Endothelial cell of umbilical vein (primary cell): ENCODE measurements around the gene CNTN5. TPM values are rescaled to one million over a fixed set of nuclear protein-coding genes. Genes with fewer than 3 reads are reported as not detected.

Experiments used
- BruUV-seq: library from RNA; stranded (reverse); fragments of 400-500 nt; replicated peaks from 2 replicates; lab custom pipeline; 2021; lab: Mats Ljungman, UMichigan
- CTCF ChIA-PET: fragments of 300-600, 350-600 bp; sonication (Branson Sonifier 250); formaldehyde crosslinking; loops from one replicate; lab custom pipeline; 2021; ENCODE audit warnings: antibody characterized with exemption, inconsistent platforms; lab: Charles Lee
- POLR2A ChIA-PET: fragments of 300-600, 350-600 bp; sonication (Branson Sonifier 250); formaldehyde crosslinking; loops from one replicate; lab custom pipeline; 2021; ENCODE audit warnings: antibody characterized with exemption, inconsistent platforms; lab: Charles Lee
- DNase-seq: peaks from one replicate; pipeline ENCODE4 v3.0.0-alpha.2; 2011; ENCODE audit warnings: low read depth, low spot score
- FAIRE-seq: peaks from 2 replicates; lab custom pipeline; 2011; peaks lifted over from hg19 to GRCh38; lab: Jason Lieb, UNC
- H2AFZ ChIP-seq: 2 replicates; pipeline ENCODE4 v1.6.0; 2012; ENCODE audit warnings: low read depth, low read length, control low read depth, inconsistent platforms
- H3K27ac ChIP-seq: 2 replicates; pipeline ENCODE4 v1.5.1; 2011; ENCODE audit warnings: low read depth, mild to moderate bottlenecking, control low read depth, low read length, moderate library complexity; ENCODE audit not compliant: insufficient read depth
- H3K27me3 ChIP-seq, 2 experiments: 2 replicates each; pipeline versions ENCODE4 v1.6.0 to v1.6.1; 2011; ENCODE audit warnings: low read length in 2 of 2, mixed read lengths in 1 of 2; ENCODE audit not compliant: control insufficient read depth in 2 of 2, insufficient read depth in 2 of 2
- H3K36me3 ChIP-seq, 2 experiments: 2 replicates in 1 of 2; 3 replicates in 1 of 2; pipeline ENCODE4 v1.5.1; 2011; ENCODE audit warnings: low read length in 2 of 2, mild to moderate bottlenecking in 1 of 2, moderate library complexity in 1 of 2; ENCODE audit not compliant: control insufficient read depth in 2 of 2, insufficient read depth in 2 of 2; ENCODE audit errors: extremely low read depth in 1 of 2
- H3K4me1 ChIP-seq: 3 replicates; pipeline ENCODE4 v1.5.1; 2011; ENCODE audit warnings: mild to moderate bottlenecking, low read length; ENCODE audit not compliant: control insufficient read depth, insufficient read depth; ENCODE audit errors: extremely low read depth
- H3K4me2 ChIP-seq: 2 replicates; pipeline ENCODE4 v1.6.1; 2011; ENCODE audit warnings: low read length, control low read depth, mixed read lengths; ENCODE audit not compliant: insufficient read depth
- H3K4me3 ChIP-seq, 3 experiments: fragments of 200-600 bp in 1 of 3; sonication (generic), shearing (Covaris generic) in 1 of 3; replicated peaks in 1 of 3; 2 replicates each; pipeline ENCODE4 v1.5.1; 2011 to 2016; ENCODE audit warnings: control low read depth in 3 of 3, low read length in 3 of 3, mild to moderate bottlenecking in 2 of 3, inconsistent platforms in 1 of 3, low read depth in 1 of 3, moderate library complexity in 1 of 3; ENCODE audit not compliant: insufficient read depth in 1 of 3
- H3K79me2 ChIP-seq: 2 replicates; pipeline ENCODE4 v1.6.0; 2012; ENCODE audit warnings: low read length, inconsistent platforms; ENCODE audit not compliant: control insufficient read depth, insufficient read depth
- H3K9ac ChIP-seq: replicated peaks from 2 replicates; pipeline ENCODE3; 2011; ENCODE audit warnings: low read length, control low read depth; ENCODE audit not compliant: insufficient read depth; ENCODE audit errors: extremely low read depth
- H3K9me1 ChIP-seq: replicated peaks from 3 replicates; pipeline ENCODE4 v1.6.0; 2011; ENCODE audit warnings: mild to moderate bottlenecking, low read length; ENCODE audit not compliant: control insufficient read depth, insufficient read depth; ENCODE audit errors: extremely low read depth
- H3K9me3 ChIP-seq: replicated peaks from 2 replicates; pipeline ENCODE4 v1.5.1; 2012; ENCODE audit warnings: low read length, inconsistent platforms; ENCODE audit not compliant: control insufficient read depth, insufficient read depth
- H4K20me1 ChIP-seq: replicated peaks from 2 replicates; pipeline ENCODE3; 2011; ENCODE audit warnings: mild to moderate bottlenecking, low read length; ENCODE audit not compliant: control insufficient read depth, insufficient read depth; ENCODE audit errors: extremely low read depth
- EZH2 ChIP-seq: IDR thresholded peaks from 2 replicates; pipeline ENCODE4 v1.6.1; 2012; ENCODE audit warnings: borderline replicate concordance, low read depth, mild to moderate bottlenecking, moderate library complexity, low read length, inconsistent platforms; ENCODE audit not compliant: severe bottlenecking
- FOS ChIP-seq: IDR thresholded peaks from 2 replicates; pipeline ENCODE4 v1.6.1; 2011; ENCODE audit warnings: mild to moderate bottlenecking, low read length, moderate library complexity, borderline replicate concordance; ENCODE audit not compliant: insufficient read depth
- GATA2 ChIP-seq: IDR thresholded peaks from 2 replicates; pipeline ENCODE4 v1.7.0; 2011; ENCODE audit warnings: low read depth, mild to moderate bottlenecking, moderate library complexity, mixed read lengths, low read length; ENCODE audit not compliant: insufficient read length, insufficient read depth
- JUN ChIP-seq: IDR thresholded peaks from 2 replicates; pipeline ENCODE4 v1.6.1; 2011; ENCODE audit warnings: borderline replicate concordance, low read depth; ENCODE audit not compliant: insufficient read length, insufficient read depth
- MAX ChIP-seq: IDR thresholded peaks from 2 replicates; pipeline ENCODE4 v1.6.1; 2011; ENCODE audit not compliant: insufficient read depth, insufficient read length
- MYC ChIP-seq: IDR thresholded peaks from one replicate; pipeline ENCODE4 v1.6.1; 2011; ENCODE audit warnings: mild to moderate bottlenecking, low read depth, low read length
- POLR2A ChIP-seq: IDR thresholded peaks from 2 replicates; pipeline ENCODE4 v1.6.1; 2012; ENCODE audit warnings: low read depth, mild to moderate bottlenecking, control low read depth, low read length
- POLR2AphosphoS5 ChIP-seq: IDR thresholded peaks from 2 replicates; pipeline ENCODE4 v1.6.1; 2012; ENCODE audit warnings: low read depth, mild to moderate bottlenecking, control low read depth, low read length, moderate library complexity; ENCODE audit not compliant: insufficient read depth
- dilution Hi-C: fragments of 300-500 bp; cut with MboI; formaldehyde crosslinking; loops from one replicate; pipeline ENCODE4 v1.15.0; 2019; ENCODE audit warnings: low sequenced_read_pairs; ENCODE audit not compliant: extremely low pct_ligation_motif_present
- intact Hi-C: fragments of 100-400 bp; cut with micrococcal nuclease; formaldehyde crosslinking; loops from one replicate; pipeline ENCODE4 v1.10.0; 2022
- polyA plus RNA-seq, 4 experiments: library from polyadenylated mRNA; depleted of rRNA in 3 of 4; stranded (reverse) in 3 of 4; unstranded in 1 of 4; fragments of >200 nt; gene quantifications; 2 replicates each; pipeline versions ENCODE4 v1.2.1 to v1.2.3, GENCODE V29; 2011 to 2012; ENCODE audit warnings: missing spikeins in 1 of 4
- total RNA-seq: library from RNA; stranded (reverse); gene quantifications from 2 replicates; pipeline ENCODE4 v1.2.3, GENCODE V29; 2021
- TF ChIP-seq, protein P1 (sequence below), 2 donors: IDR thresholded peaks; 1 replicate in 1 of 2; 2 replicates in 1 of 2; pipeline ENCODE4 v1.5.1; 2011; ENCODE audit warnings: low read length in 2 of 2, mild to moderate bottlenecking in 2 of 2, moderate library complexity in 2 of 2, control low read depth in 1 of 2, inconsistent platforms in 1 of 2, low read depth in 1 of 2; ENCODE audit not compliant: insufficient read depth in 1 of 2; ENCODE audit errors: extremely low read depth in 1 of 2

The CNTN5 gene
- total and polyA plus RNA-seq, 2 donors (not counting 3 experiments of a cell fraction or from before 2014, with no cell fraction given), result not detected

- no peak overlapping the region for H3K9ac ChIP-seq
- H3K4me2 ChIP-seq, result no peak overlapping the region
- CTCF ChIA-PET, result no interaction called here
- POLR2A ChIA-PET, result no interaction called here
- H3K79me2 ChIP-seq, result no peaks in the 10 kb centered on the region
- peaks cover 2% of the 10 kb centered on the region for H3K9me3 ChIP-seq
- H4K20me1 ChIP-seq, result no peaks in the 10 kb centered on the region
- no peaks in the 10 kb centered on the region for H3K4me1 ChIP-seq
- BruUV-seq, result no TSS peak
- TF ChIP-seq, protein P1, sequence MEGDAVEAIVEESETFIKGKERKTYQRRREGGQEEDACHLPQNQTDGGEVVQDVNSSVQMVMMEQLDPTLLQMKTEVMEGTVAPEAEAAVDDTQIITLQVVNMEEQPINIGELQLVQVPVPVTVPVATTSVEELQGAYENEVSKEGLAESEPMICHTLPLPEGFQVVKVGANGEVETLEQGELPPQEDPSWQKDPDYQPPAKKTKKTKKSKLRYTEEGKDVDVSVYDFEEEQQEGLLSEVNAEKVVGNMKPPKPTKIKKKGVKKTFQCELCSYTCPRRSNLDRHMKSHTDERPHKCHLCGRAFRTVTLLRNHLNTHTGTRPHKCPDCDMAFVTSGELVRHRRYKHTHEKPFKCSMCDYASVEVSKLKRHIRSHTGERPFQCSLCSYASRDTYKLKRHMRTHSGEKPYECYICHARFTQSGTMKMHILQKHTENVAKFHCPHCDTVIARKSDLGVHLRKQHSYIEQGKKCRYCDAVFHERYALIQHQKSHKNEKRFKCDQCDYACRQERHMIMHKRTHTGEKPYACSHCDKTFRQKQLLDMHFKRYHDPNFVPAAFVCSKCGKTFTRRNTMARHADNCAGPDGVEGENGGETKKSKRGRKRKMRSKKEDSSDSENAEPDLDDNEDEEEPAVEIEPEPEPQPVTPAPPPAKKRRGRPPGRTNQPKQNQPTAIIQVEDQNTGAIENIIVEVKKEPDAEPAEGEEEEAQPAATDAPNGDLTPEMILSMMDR (IDR thresholded peaks at IDR 0.05; ENCODE audit: extremely low read depth in 1 of 2, insufficient read depth in 1 of 2, low read depth in 1 of 2, low read length in 2 of 2), result no peak
- TF ChIP-seq GATA2, result no peak
- no peak for TF ChIP-seq POLR2AphosphoS5
- TF ChIP-seq JUN, result no peak
- no peak for TF ChIP-seq EZH2
- TF ChIP-seq MAX, result no peak
- TF ChIP-seq POLR2A, result no peak
- TF ChIP-seq MYC, result no peak
- TF ChIP-seq FOS, result no peak
- no peak overlapping the region for H3K4me3 ChIP-seq
- H3K27me3 ChIP-seq, result no peaks in the 10 kb centered on the region
- no peaks in the 10 kb centered on the region for H3K36me3 ChIP-seq
- dilution Hi-C loops, result no loop called here
- intact Hi-C loops, result no loop called here
- H2AFZ ChIP-seq, result no peak overlapping the region
- DNase-seq, result no peak
- no peaks in the 10 kb centered on the region for H3K9me1 ChIP-seq
- FAIRE-seq, result no peak
- H3K27ac ChIP-seq, result no peak overlapping the region
Measured at GRCh38 chr11:99505831-99506230, 485.1 kb downstream of the CNTN5 start.
